HFF-Myc (cell line): ENCODE results near the gene DIAPH3.

Experiments used
- DNase-seq: peaks from one replicate; pipeline ENCODE4 v3.0.0-alpha.2; 2011; ENCODE audit warnings: low read depth; ENCODE audit errors: extremely low read depth
- H3K4me3 ChIP-seq: replicated peaks from 2 replicates; pipeline ENCODE4 v1.5.1; 2011; ENCODE audit warnings: low read depth, mild to moderate bottlenecking, control low read depth, low read length
- TF ChIP-seq, protein P1 (sequence below): IDR thresholded peaks from 2 replicates; pipeline ENCODE4 v1.5.1; 2012; ENCODE audit warnings: mild to moderate bottlenecking, low read depth, low read length, control low read depth; ENCODE audit errors: missing control alignments

DIAPH3 gene

DNA sequence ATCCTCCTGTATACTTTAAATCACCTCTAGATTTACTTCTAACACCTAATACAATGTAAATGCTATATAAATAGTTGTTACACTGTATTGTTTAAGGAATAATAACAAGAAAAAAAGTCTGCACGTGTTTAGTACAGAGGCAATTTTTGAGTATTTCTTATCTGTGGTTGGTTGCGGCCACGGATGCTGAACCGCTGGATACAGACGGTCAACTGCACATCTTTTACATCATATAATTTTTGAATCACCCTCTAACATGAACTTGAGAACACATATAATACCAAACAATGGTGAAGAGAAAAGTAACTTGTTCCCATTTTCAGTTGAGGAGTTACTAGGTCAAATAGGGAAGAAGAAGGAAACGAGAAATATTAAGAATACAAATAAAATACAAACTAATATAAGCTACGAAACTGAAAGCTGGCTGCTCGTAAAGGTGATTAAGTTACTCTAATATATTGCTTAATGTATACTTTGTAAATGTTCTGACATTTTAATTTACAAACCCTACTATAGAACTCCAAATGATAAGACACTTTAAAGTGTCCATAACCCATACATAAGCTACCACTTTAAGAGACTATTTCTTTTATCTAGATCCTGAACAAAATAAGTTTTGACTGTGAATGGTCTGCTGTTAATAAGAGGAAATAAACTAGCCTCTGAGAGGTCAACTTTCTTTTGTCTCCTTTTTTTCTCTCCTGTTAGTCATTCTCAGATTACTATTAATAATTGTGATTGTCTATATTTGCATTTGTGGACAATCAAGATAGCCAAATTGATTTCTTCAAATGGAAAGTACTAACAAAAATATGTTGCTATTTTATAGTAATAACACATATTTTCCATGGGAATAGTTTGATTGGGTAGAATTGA, 457.4 kb downstream of the DIAPH3 start:
- TF ChIP-seq, protein P1, sequence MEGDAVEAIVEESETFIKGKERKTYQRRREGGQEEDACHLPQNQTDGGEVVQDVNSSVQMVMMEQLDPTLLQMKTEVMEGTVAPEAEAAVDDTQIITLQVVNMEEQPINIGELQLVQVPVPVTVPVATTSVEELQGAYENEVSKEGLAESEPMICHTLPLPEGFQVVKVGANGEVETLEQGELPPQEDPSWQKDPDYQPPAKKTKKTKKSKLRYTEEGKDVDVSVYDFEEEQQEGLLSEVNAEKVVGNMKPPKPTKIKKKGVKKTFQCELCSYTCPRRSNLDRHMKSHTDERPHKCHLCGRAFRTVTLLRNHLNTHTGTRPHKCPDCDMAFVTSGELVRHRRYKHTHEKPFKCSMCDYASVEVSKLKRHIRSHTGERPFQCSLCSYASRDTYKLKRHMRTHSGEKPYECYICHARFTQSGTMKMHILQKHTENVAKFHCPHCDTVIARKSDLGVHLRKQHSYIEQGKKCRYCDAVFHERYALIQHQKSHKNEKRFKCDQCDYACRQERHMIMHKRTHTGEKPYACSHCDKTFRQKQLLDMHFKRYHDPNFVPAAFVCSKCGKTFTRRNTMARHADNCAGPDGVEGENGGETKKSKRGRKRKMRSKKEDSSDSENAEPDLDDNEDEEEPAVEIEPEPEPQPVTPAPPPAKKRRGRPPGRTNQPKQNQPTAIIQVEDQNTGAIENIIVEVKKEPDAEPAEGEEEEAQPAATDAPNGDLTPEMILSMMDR, result no peak
- DNase-seq, result no peak
- no peak overlapping the region for H3K4me3 ChIP-seq

DNA sequence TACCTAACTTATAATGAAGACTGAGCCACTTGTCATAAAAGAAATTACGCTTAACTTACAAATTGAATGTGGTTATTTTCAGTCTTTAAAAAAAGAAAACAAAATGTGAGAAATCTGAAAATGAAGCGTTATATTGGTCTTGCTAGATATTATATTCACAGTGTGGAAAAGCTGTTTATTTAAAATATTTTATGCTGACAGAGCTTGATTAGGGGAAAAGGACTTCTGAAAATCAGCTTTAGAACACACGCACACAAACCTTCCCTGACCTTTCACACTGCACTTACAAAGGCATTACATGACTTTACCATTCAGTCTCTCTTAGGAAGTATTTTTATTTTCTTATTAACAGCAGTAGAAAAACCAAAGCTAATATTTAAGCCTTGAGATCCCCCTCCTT, 461.5 kb downstream of the DIAPH3 start:
- no peak for DNase-seq
- TF ChIP-seq, protein P1, result no peak
- no peak overlapping the region for H3K4me3 ChIP-seq

DNA sequence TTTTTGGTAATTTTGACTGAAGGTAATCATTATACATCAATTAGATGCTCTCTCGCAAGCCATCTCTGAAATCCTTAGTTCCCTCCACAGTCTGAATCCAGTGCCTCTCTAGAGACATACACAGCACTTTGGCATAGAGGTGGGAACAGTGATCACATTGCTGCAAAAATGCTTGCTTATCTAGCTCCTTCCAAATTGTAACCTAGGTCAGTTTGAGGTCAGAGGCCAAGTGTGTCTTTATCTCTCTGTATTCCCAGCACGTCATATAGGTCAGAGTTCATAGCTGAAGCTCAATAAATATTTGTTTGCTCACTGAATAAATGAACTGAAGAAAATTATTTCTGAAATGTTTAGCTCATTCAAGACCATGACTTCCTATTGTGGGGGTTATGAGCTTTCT, 462.5 kb downstream of the DIAPH3 start:
- TF ChIP-seq, protein P1, result no peak
- H3K4me3 ChIP-seq, result no peak overlapping the region
- no peak for DNase-seq

DNA sequence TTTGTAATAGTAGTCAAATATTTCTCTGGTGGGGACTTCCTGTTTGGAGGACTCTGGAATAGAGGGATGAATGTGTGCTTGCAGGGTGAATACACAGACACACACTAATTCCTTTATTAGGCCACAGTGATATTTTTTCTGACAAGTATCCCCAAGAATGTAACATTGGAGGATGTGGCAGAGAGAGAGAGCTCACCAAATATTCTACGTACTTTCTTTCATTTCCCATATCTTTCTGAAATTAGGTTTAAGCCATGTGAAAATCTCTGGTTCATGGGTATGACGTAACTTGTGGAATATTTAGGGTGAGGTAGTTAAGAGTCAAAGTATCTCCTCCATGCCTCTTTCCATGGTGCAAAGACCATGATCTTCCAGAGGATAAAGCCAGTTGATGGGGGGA, 463.4 kb downstream of the DIAPH3 start:
- TF ChIP-seq, protein P1, result no peak
- no peak for DNase-seq
- no peak overlapping the region for H3K4me3 ChIP-seq

DNA sequence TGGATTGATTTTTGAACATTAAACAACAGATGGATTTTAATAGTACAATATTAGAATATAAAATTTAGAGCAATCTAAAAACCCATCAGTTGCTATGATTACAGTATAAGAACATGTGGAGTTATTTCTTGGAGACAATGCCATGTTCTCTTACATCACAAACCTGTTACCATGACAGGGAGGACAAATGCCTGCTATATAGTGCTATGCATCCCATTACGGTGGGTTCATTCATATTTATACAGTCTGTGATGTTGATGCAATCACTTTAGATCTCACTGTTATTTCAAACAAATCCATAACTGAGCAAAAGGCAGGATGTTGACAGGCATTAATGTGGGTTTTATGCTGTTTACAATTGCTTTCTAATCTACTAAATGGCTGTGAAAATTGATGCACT, 467.5 kb downstream of the DIAPH3 start:
- H3K4me3 ChIP-seq, result no peak overlapping the region
- no peak for DNase-seq
- TF ChIP-seq, protein P1, result no peak

DNA sequence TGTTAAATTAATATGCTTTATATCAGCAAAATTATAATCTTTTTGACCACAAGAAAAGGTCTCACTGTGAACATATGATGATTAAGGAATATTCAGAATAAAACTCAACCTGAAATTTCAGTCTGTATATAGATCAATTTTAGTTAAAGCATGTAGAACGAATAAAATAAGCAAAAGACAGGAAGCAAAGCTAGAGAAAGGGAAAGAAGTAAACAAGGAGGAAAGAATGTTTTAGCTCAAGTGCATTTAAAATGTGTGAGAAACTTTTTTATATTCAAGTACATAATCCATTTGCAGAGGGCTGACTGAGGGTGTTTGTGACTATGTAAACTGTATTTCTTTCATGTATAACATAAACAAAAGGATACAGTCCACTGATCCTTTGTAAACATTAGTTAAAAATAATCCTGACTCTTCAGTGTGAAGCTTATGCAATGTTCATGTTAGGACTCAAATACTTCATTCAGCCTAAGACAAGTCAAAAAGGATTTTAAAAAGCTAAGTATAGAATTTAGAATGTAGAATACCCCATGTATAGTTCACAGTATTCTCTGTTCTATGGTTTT, 472.1 kb downstream of the DIAPH3 start:
- TF ChIP-seq, protein P1, result no peak
- H3K4me3 ChIP-seq, result no peak overlapping the region
- no peak for DNase-seq
